Measurements from ENCODE around the gene PDE3B.
"Not testable (repeated sequence)": the region's sequence is repeated elsewhere in the genome, so short reads cannot be mapped to it uniquely, and the experiment has no call there.

The PDE3B gene

DNA sequence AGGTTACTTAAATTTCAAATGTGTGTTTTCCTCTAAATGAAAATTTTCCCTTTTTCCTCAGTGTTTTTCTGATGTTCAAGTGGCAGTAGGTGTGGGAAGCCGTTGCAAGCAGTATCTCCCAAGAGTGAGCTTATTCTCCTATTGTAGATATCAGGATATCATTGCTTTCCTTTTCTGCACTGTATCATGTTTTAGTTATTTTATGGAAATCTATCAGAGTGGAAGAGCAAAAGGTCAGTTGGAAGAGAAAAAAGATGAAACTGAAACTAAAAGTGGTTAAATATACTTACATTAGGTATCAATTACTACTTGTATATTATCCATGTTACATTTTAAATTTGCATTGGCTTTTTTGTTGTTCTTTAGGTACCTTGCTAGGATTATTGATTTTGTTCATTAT is 57.0 kb downstream of the PDE3B start:
- DNase-seq (ENCODE audit: low read depth, low spot score), result no peak
- no peaks in the 10 kb centered on the region for H3K36me3 ChIP-seq (ENCODE audit: insufficient read depth, insufficient read length, low read length)
- TF ChIP-seq YY1 (IDR thresholded peaks at IDR 0.05; ENCODE audit: insufficient read depth, insufficient read length) (no peak), SUZ12 (IDR thresholded peaks at IDR 0.05; ENCODE audit: extremely low read depth, insufficient read depth, insufficient read length) (no peak), ZNF274 (IDR thresholded peaks at IDR 0.05; ENCODE audit: low read depth, low read length) (no peak)
- H3K9ac ChIP-seq (ENCODE audit: insufficient read length, low read depth), result no peak overlapping the region
- no peak overlapping the region for H3K4me3 ChIP-seq (ENCODE audit: insufficient read length, low read depth)
- no peaks in the 10 kb centered on the region for H3K27me3 ChIP-seq (ENCODE audit: insufficient read depth, insufficient read length)
- H3K4me1 ChIP-seq (ENCODE audit: insufficient read depth, insufficient read length), result no peaks in the 10 kb centered on the region
- H3K9me3 ChIP-seq (ENCODE audit: insufficient read depth, low read length), result peaks cover 17% of the 10 kb centered on the region

DNA sequence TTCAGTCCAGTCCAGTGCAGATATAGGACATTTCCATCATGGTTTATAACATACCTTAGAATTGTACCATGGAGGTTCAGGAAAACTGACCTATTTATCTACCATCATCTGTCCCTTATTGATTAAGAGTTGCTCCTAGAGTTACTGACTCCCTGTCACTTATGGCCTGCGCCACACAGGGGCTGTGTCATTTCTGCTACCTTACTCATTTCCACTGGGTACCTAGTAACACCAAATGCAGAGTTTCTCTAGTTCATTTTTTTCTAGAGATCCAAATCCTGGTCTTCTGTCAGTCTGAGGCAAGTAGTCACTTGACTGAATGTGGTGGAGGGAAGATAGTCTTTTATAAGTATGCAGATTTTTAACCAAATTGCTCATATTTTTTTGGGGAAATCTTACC is 59.2 kb downstream of the PDE3B start:
- TF ChIP-seq ZNF274 (IDR thresholded peaks at IDR 0.05; ENCODE audit: low read depth, low read length) (no peak), YY1 (IDR thresholded peaks at IDR 0.05; ENCODE audit: insufficient read depth, insufficient read length) (no peak), SUZ12 (IDR thresholded peaks at IDR 0.05; ENCODE audit: extremely low read depth, insufficient read depth, insufficient read length) (no peak)
- Histone ChIP-seq H3K36me3 (ENCODE audit: insufficient read depth, insufficient read length, low read length) (no peaks in the 10 kb centered on the region), H3K4me1 (ENCODE audit: insufficient read depth, insufficient read length) (no peaks in the 10 kb centered on the region), H3K4me3 (ENCODE audit: insufficient read length, low read depth) (no peak overlapping the region), H3K9me3 (ENCODE audit: insufficient read depth, low read length) (peaks cover 17% of the 10 kb centered on the region), H3K9ac (ENCODE audit: insufficient read length, low read depth) (no peak overlapping the region), H3K27me3 (ENCODE audit: insufficient read depth, insufficient read length) (no peaks in the 10 kb centered on the region)
- DNase-seq (ENCODE audit: low read depth, low spot score), result no peak

DNA sequence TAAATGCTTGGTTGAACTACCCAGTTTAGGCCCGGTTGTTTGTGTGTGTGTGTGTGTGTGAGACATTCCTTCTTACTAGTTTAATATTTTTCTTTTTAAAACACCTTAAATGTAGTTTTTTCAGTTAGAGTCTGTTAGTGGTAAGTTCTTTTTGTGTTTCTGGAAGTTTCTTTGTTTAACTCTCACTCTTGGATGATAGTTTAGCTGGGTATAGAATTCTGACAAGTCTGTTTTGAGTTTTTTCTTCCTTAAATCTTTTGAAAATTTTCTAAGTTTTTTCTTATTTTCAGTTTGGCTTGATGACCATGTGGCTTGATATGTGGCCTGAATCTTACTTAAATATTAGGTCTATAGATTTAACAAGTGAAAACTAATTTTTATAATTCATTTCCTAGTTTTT is 60.1 kb downstream of the PDE3B start:
- TF ChIP-seq ZNF274 (IDR thresholded peaks at IDR 0.05; ENCODE audit: low read depth, low read length), result no peak
- no peak for TF ChIP-seq YY1 (IDR thresholded peaks at IDR 0.05; ENCODE audit: insufficient read depth, insufficient read length)
- TF ChIP-seq SUZ12 (IDR thresholded peaks at IDR 0.05; ENCODE audit: extremely low read depth, insufficient read depth, insufficient read length), result no peak
- H3K9ac ChIP-seq (ENCODE audit: insufficient read length, low read depth), result no peak overlapping the region
- H3K9me3 ChIP-seq (ENCODE audit: insufficient read depth, low read length), result peaks cover 17% of the 10 kb centered on the region
- no peaks in the 10 kb centered on the region for H3K4me1 ChIP-seq (ENCODE audit: insufficient read depth, insufficient read length)
- H3K27me3 ChIP-seq (ENCODE audit: insufficient read depth, insufficient read length), result no peaks in the 10 kb centered on the region
- DNase-seq (ENCODE audit: low read depth, low spot score), result no peak
- H3K36me3 ChIP-seq (ENCODE audit: insufficient read depth, insufficient read length, low read length), result no peaks in the 10 kb centered on the region
- no peak overlapping the region for H3K4me3 ChIP-seq (ENCODE audit: insufficient read length, low read depth)

DNA sequence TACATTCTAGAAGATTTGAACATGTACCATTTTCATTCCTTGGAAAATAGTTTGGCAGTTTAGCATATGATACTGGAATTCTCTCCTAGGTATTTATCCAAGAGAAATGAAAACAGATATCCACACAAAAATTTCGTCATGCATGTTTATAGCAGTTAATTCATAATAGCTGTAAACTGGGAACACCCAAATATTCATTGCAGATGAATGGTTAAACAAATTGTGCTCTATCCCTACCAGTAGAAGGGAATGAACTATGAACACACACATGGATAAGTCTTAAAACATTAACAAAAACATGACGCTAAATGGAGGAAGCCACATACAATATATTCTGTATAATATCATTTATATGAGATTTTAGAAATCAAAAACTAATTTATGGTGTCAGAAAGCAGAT is 61.5 kb downstream of the PDE3B start:
- Histone ChIP-seq H3K4me3 (ENCODE audit: insufficient read length, low read depth) (no peak overlapping the region), H3K36me3 (ENCODE audit: insufficient read depth, insufficient read length, low read length) (no peaks in the 10 kb centered on the region), H3K9ac (ENCODE audit: insufficient read length, low read depth) (no peak overlapping the region), H3K9me3 (ENCODE audit: insufficient read depth, low read length) (peaks cover 17% of the 10 kb centered on the region), H3K4me1 (ENCODE audit: insufficient read depth, insufficient read length) (no peaks in the 10 kb centered on the region), H3K27me3 (ENCODE audit: insufficient read depth, insufficient read length) (no peaks in the 10 kb centered on the region)
- no peak for DNase-seq (ENCODE audit: low read depth, low spot score)
- TF ChIP-seq ZNF274 (IDR thresholded peaks at IDR 0.05; ENCODE audit: low read depth, low read length) (no peak), SUZ12 (IDR thresholded peaks at IDR 0.05; ENCODE audit: extremely low read depth, insufficient read depth, insufficient read length) (no peak), YY1 (IDR thresholded peaks at IDR 0.05; ENCODE audit: insufficient read depth, insufficient read length) (no peak)

- no peaks in the 10 kb centered on the region for H3K4me1 ChIP-seq (ENCODE audit: insufficient read depth, insufficient read length)
- H3K9me3 ChIP-seq (ENCODE audit: insufficient read depth, low read length), result peaks cover 5% of the 10 kb centered on the region; the same call in 1 of the 2 replicates
- DNase-seq (ENCODE audit: low read depth, low spot score), result no peak
- H3K9ac ChIP-seq (ENCODE audit: insufficient read length, low read depth), result no peak overlapping the region
- H3K4me3 ChIP-seq (ENCODE audit: insufficient read length, low read depth), result no peak overlapping the region
- TF ChIP-seq SUZ12 (IDR thresholded peaks at IDR 0.05; ENCODE audit: extremely low read depth, insufficient read depth, insufficient read length) (no peak), ZNF274 (IDR thresholded peaks at IDR 0.05; ENCODE audit: low read depth, low read length) (no peak), YY1 (IDR thresholded peaks at IDR 0.05; ENCODE audit: insufficient read depth, insufficient read length) (no peak)
- H3K36me3 ChIP-seq (ENCODE audit: insufficient read depth, insufficient read length, low read length), result no peaks in the 10 kb centered on the region
- no peaks in the 10 kb centered on the region for H3K27me3 ChIP-seq (ENCODE audit: insufficient read depth, insufficient read length)
Observed at GRCh38 chr11:14713496-14714244, 70.1 kb downstream of the PDE3B start.

DNA sequence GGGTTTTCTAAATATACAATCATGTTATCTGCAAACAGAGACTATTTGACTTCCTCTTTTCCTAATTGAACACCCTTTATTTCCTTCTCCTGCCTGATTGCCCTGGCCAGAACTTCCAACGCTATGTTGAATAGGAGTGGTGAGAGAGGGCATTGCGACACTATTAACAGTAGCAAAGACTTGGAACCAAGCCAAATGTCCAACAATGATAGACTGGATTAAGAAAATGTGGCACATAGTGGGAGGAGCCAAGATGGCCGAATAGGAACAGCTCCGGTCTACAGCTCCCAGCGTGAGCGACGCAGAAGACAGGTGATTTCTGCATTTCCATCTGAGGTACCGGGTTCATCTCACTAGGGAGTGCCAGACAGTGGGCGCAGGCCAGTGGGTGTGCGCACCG is 72.1 kb downstream of the PDE3B start:
- H3K9me3 ChIP-seq (ENCODE audit: insufficient read depth, low read length); H3K4me3 ChIP-seq (ENCODE audit: insufficient read length, low read depth); H3K9ac ChIP-seq (ENCODE audit: insufficient read length, low read depth); DNase-seq (ENCODE audit: low read depth, low spot score); H3K4me1 ChIP-seq (ENCODE audit: insufficient read depth, insufficient read length); H3K36me3 ChIP-seq (ENCODE audit: insufficient read depth, insufficient read length, low read length); H3K27me3 ChIP-seq (ENCODE audit: insufficient read depth, insufficient read length): not testable (repeated sequence)

GRCh38 chr11:14722496-14722895 is 78.9 kb downstream of the PDE3B start:
- H3K4me1 ChIP-seq (ENCODE audit: insufficient read depth, insufficient read length), result no peaks in the 10 kb centered on the region
- no peaks in the 10 kb centered on the region for H3K27me3 ChIP-seq (ENCODE audit: insufficient read depth, insufficient read length)
- no peaks in the 10 kb centered on the region for H3K36me3 ChIP-seq (ENCODE audit: insufficient read depth, insufficient read length, low read length)
- no peak for DNase-seq (ENCODE audit: low read depth, low spot score)
- TF ChIP-seq YY1 (IDR thresholded peaks at IDR 0.05; ENCODE audit: insufficient read depth, insufficient read length) (no peak), SUZ12 (IDR thresholded peaks at IDR 0.05; ENCODE audit: extremely low read depth, insufficient read depth, insufficient read length) (no peak), ZNF274 (IDR thresholded peaks at IDR 0.05; ENCODE audit: low read depth, low read length) (no peak)
- H3K4me3 ChIP-seq (ENCODE audit: insufficient read length, low read depth), result no peak overlapping the region
- no peaks in the 10 kb centered on the region for H3K9me3 ChIP-seq (ENCODE audit: insufficient read depth, low read length)
- H3K9ac ChIP-seq (ENCODE audit: insufficient read length, low read depth), result no peak overlapping the region
